Ishikawa (cell line): Measurements from ENCODE around the gene CCDC169.

Experiments
- CEBPB ChIP-seq: IDR thresholded peaks from 2 replicates; pipeline ENCODE4 v1.6.1; 2012
- EGR1 ChIP-seq: IDR thresholded peaks from 2 replicates; pipeline ENCODE4 v1.6.1; 2012
- EP300 ChIP-seq: IDR thresholded peaks from 2 replicates; pipeline ENCODE4 v1.6.1; 2012; ENCODE audit warnings: borderline replicate concordance
- MAX ChIP-seq: IDR thresholded peaks from 2 replicates; pipeline ENCODE4 v1.6.1; 2012
- RAD21 ChIP-seq: IDR thresholded peaks from 2 replicates; pipeline ENCODE4 v1.6.1; 2012; ENCODE audit warnings: low read depth
- TAF1 ChIP-seq: IDR thresholded peaks from 2 replicates; pipeline ENCODE4 v1.6.1; 2012; ENCODE audit warnings: low read depth, mild to moderate bottlenecking
- TCF12 ChIP-seq: IDR thresholded peaks from 2 replicates; pipeline ENCODE4 v1.6.1; 2012; ENCODE audit warnings: low read depth
- YY1 ChIP-seq: IDR thresholded peaks from 2 replicates; pipeline ENCODE4 v1.6.1; 2012; ENCODE audit warnings: low read depth
- TF ChIP-seq, protein P1 (sequence below): IDR thresholded peaks from 2 replicates; pipeline ENCODE4 v1.6.1; 2012; ENCODE audit warnings: low read depth, mild to moderate bottlenecking

- no peak for TF ChIP-seq MAX
- TF ChIP-seq EP300 = no peak
- TF ChIP-seq, protein P1, sequence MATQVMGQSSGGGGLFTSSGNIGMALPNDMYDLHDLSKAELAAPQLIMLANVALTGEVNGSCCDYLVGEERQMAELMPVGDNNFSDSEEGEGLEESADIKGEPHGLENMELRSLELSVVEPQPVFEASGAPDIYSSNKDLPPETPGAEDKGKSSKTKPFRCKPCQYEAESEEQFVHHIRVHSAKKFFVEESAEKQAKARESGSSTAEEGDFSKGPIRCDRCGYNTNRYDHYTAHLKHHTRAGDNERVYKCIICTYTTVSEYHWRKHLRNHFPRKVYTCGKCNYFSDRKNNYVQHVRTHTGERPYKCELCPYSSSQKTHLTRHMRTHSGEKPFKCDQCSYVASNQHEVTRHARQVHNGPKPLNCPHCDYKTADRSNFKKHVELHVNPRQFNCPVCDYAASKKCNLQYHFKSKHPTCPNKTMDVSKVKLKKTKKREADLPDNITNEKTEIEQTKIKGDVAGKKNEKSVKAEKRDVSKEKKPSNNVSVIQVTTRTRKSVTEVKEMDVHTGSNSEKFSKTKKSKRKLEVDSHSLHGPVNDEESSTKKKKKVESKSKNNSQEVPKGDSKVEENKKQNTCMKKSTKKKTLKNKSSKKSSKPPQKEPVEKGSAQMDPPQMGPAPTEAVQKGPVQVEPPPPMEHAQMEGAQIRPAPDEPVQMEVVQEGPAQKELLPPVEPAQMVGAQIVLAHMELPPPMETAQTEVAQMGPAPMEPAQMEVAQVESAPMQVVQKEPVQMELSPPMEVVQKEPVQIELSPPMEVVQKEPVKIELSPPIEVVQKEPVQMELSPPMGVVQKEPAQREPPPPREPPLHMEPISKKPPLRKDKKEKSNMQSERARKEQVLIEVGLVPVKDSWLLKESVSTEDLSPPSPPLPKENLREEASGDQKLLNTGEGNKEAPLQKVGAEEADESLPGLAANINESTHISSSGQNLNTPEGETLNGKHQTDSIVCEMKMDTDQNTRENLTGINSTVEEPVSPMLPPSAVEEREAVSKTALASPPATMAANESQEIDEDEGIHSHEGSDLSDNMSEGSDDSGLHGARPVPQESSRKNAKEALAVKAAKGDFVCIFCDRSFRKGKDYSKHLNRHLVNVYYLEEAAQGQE = no peak
- no peak for TF ChIP-seq RAD21
- no peak for TF ChIP-seq EGR1
- no peak for TF ChIP-seq TCF12
- TF ChIP-seq TAF1 = no peak
- TF ChIP-seq YY1 = no peak
- TF ChIP-seq CEBPB = no peak
These were observed 80.2 kb downstream of the CCDC169 start for GRCh38 chr13:36217456-36217855.
